Ascending aorta (tissue), 2 donors: Measurements from ENCODE around the gene NEAT1. TPM values are rescaled to one million over a fixed set of nuclear protein-coding genes. Genes with fewer than 3 reads are reported as not detected.

ENCODE experiments used
- DNase-seq, 2 donors: peaks; one replicate each; pipeline ENCODE4 v3.0.0-alpha.2; 2019; ENCODE audit warnings: low spot score in 2 of 2
- H3K27ac ChIP-seq, 2 donors: fragments of 200-600 bp; sonication (generic); one replicate each; pipeline ENCODE4 v1.5.1; 2016 to 2017; ENCODE audit warnings: mild to moderate bottlenecking in 1 of 2
- H3K27me3 ChIP-seq: fragments of 200-600 bp; sonication (generic); one replicate; pipeline ENCODE4 v1.5.1; 2017
- H3K36me3 ChIP-seq, 2 donors: fragments of 200-600 bp; sonication (generic); one replicate each; pipeline ENCODE4 v1.5.1; 2016
- H3K4me1 ChIP-seq, 2 donors: fragments of 200-600 bp; sonication (generic); one replicate each; pipeline ENCODE4 v1.5.1; 2016 to 2017; ENCODE audit warnings: mild to moderate bottlenecking in 1 of 2
- H3K4me3 ChIP-seq, 2 donors: fragments of 200-600 bp; sonication (generic); one replicate each; pipeline ENCODE4 v1.5.1; 2016 to 2017; ENCODE audit warnings: mild to moderate bottlenecking in 1 of 2
- H3K9me3 ChIP-seq, 2 donors: fragments of 200-600 bp; sonication (generic); one replicate each; pipeline ENCODE4 v1.5.1; 2016
- intact Hi-C: fragments of 100-400 bp; cut with DNase I; formaldehyde crosslinking; loops from one replicate; pipeline ENCODE4 v1.15.1; 2023
- total RNA-seq: library from RNA; depleted of rRNA; stranded (reverse); fragments of >200 nt; gene quantifications from one replicate; pipeline ENCODE4 v1.1.0, GENCODE V29; 2016
- TF ChIP-seq, protein P1 (sequence below), 3 experiments: fragments of 200-600 bp in 2 of 3; fragments of 450-650 bp in 1 of 3; sonication (generic) in 2 of 3; IDR thresholded peaks; one replicate each; pipeline ENCODE4 v1.5.1; 2016 to 2019; ENCODE audit warnings: antibody characterized with exemption in 3 of 3, mild to moderate bottlenecking in 1 of 3, moderate library complexity in 1 of 3

NEAT1 gene
- total RNA-seq, 1 donor from 2014 or later: 180 TPM

- TF ChIP-seq, protein P1, sequence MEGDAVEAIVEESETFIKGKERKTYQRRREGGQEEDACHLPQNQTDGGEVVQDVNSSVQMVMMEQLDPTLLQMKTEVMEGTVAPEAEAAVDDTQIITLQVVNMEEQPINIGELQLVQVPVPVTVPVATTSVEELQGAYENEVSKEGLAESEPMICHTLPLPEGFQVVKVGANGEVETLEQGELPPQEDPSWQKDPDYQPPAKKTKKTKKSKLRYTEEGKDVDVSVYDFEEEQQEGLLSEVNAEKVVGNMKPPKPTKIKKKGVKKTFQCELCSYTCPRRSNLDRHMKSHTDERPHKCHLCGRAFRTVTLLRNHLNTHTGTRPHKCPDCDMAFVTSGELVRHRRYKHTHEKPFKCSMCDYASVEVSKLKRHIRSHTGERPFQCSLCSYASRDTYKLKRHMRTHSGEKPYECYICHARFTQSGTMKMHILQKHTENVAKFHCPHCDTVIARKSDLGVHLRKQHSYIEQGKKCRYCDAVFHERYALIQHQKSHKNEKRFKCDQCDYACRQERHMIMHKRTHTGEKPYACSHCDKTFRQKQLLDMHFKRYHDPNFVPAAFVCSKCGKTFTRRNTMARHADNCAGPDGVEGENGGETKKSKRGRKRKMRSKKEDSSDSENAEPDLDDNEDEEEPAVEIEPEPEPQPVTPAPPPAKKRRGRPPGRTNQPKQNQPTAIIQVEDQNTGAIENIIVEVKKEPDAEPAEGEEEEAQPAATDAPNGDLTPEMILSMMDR (IDR thresholded peaks at IDR 0.05): no peak
- no peaks in the 10 kb centered on the region for H3K9me3 ChIP-seq
- H3K27ac ChIP-seq: peak overlapping the region; percentile 97 to 98
- intact Hi-C loops: loop anchor here (2.0 kb wide), 1 partner anchor 58 kb away; no protein-coding TSS in a partner anchor
- peaks cover 31 to 63% of the 10 kb centered on the region in 2 donors for H3K4me1 ChIP-seq
- no peaks in the 10 kb centered on the region for H3K27me3 ChIP-seq
- DNase-seq: no peak
- no peaks in the 10 kb centered on the region for H3K36me3 ChIP-seq
- H3K4me3 ChIP-seq: peak overlapping the region; percentile 73 to 76
These were observed 54.1 kb downstream of the NEAT1 start for GRCh38 chr11:65476632-65477148.

DNA sequence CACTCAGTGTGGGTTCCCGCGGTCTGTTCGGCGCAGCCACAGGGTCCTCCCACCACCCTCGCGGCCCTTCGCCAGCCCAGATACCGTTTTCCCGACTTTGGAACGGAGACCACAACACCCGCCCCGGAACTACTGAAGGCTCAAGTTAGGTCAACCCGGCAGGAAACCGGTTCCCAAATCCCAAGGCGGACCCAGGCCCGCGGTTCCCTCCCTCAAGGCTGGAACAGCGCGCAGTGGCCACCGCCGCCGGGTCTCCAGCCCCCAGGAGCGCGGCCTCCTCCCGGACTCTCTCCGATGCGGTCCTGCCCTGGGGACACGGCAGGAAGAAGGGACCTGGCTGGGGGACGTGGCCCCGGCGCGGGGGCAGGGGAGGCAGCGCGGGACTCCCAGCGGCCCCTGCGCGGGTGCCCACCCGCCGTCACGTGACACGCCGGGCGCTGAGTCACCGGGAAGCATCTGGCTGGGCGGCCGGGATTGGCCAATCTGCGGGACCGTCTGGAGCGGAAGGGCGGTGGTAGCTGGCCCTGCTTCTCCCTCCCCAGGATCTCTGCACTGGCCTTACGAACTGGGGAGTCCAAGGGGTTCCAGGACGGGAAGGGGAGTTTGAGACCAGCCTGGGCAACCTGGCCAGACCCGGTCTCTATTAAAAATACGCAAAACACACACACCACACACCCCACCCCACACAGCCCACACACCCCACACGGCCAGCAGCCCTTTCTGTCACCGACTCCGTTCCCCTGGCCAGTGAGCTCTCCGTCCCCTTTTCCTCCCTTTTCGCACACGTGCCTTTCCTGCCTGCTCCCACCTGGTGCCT lies 54.8 kb downstream of the NEAT1 start:
- DNase-seq: peak; percentile 88 to 98
- Histone ChIP-seq H3K4me3 (peak overlapping the region; percentile 73 to 76), H3K27me3 (no peaks in the 10 kb centered on the region), H3K27ac (peak overlapping the region; percentile 97 to 98), H3K36me3 (no peaks in the 10 kb centered on the region), H3K4me1 (peaks cover 28 to 66% of the 10 kb centered on the region in 2 donors), H3K9me3 (no peaks in the 10 kb centered on the region)
- intact Hi-C loops: loop anchor here (2.0 kb wide), 1 partner anchor 59 kb away; no protein-coding TSS in a partner anchor
- TF ChIP-seq, protein P1 (IDR thresholded peaks at IDR 0.05): no peak

DNA sequence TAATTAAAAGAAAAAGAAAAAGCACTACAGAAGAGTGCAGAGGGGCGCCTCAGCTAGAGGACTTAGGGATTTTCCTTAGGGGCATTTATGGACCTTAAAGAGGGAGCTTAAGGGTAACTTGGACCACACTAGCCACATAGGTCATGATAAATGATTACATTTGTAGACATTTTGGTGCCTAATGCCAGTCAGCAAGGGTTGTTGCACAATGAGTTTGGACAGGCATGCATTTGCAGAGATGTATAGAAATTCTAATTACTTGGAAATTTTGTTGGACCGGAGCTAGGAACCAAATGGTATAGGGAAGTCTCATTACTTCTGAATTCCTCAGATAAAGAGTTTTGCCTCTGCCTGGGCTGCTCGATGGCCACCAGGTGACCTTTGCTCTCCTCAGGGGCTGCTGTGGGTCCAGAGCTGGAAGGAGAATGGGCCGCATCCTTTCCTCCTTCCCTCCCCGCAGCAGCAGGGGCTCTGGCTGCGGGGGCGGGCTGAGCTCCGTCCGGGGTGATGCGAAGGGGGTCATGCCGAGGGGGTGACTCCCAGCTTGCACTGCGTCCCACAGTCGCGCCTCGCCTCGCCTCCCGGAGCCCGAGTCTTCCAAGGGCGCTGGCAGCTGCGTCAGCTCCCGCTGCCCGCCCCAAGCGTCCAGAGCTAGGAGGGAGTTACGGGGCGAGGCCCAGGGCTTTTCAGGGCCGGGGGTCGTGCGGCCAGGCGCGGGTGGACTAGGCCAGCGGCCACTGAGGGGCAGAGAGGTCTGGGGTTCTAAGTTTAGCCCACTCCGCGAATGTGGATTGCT lies 56.0 kb downstream of the NEAT1 start:
- DNase-seq: peak in 1 of 2 donors; percentile 81
- TF ChIP-seq, protein P1 (IDR thresholded peaks at IDR 0.05): no peak
- intact Hi-C loops: loop anchor here (1.0 kb wide), 2 partner anchors 9 to 14 kb away; no protein-coding TSS in a partner anchor
- peak overlapping the region; percentile 97 to 98 for H3K27ac ChIP-seq
- H3K4me3 ChIP-seq: peak overlapping the region; percentile 48 to 76
- H3K4me1 ChIP-seq: peaks cover 19 to 54% of the 10 kb centered on the region in 2 donors
- no peaks in the 10 kb centered on the region for H3K27me3 ChIP-seq
- H3K9me3 ChIP-seq: no peaks in the 10 kb centered on the region
- H3K36me3 ChIP-seq: no peaks in the 10 kb centered on the region

- Histone ChIP-seq H3K4me3 (peak overlapping the region; percentile 48 to 76), H3K9me3 (no peaks in the 10 kb centered on the region), H3K36me3 (no peaks in the 10 kb centered on the region), H3K4me1 (peaks cover 19 to 58% of the 10 kb centered on the region in 2 donors), H3K27ac (peak overlapping the region; percentile 97 to 98), H3K27me3 (no peaks in the 10 kb centered on the region)
- intact Hi-C loops: loop anchor here (1.0 kb wide), 2 partner anchors 8 to 13 kb away; no protein-coding TSS in a partner anchor
- DNase-seq: peak in 1 of 2 donors; percentile 93
- TF ChIP-seq, protein P1 (IDR thresholded peaks at IDR 0.05): peak; percentile 41 to 57 (median 44)
These were observed 56.9 kb downstream of the NEAT1 start for GRCh38 chr11:65479184-65480145.
